GM13976 (cell line): Measurements from ENCODE around the gene RAB11FIP3.
"Not testable (repeated sequence)": the region's sequence is repeated elsewhere in the genome, so short reads cannot be mapped to it uniquely, and the experiment has no call there.

Experiments
- DNase-seq: peaks from one replicate; pipeline ENCODE4 v3.0.0; 2012; ENCODE audit warnings: low spot score
- in situ Hi-C: fragments of 300-500 bp; cut with MboI; formaldehyde crosslinking; loops from one replicate; pipeline ENCODE4 v1.12.0; 2022; ENCODE audit warnings: low sequenced_read_pairs, mixed read lengths, inconsistent platforms; ENCODE audit not compliant: unreplicated experiment
- TF ChIP-seq, protein P1 (sequence below): IDR thresholded peaks from 2 replicates; pipeline ENCODE4 v1.5.1; 2012; ENCODE audit warnings: borderline replicate concordance, mild to moderate bottlenecking; ENCODE audit not compliant: insufficient read depth; ENCODE audit errors: extremely low read depth, missing control alignments, control extremely low read depth

RAB11FIP3 gene

DNA sequence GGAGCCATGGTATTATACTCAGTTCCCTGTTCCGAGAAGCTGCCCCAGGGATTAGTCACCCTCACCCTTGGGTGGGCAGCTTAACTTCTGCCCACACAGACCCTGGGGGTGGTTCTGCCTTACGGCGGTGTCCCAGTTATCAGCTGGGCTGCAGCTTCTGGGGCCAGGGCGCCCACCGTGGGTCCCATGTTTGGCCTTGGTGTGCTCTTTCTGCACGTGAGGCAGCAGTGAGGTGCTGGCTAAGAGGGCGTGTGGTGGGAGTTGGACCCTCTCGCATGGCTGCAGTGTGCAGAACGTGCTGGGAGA, 46.7 kb downstream of the RAB11FIP3 start:
- DNase-seq = no peak
- TF ChIP-seq, protein P1, sequence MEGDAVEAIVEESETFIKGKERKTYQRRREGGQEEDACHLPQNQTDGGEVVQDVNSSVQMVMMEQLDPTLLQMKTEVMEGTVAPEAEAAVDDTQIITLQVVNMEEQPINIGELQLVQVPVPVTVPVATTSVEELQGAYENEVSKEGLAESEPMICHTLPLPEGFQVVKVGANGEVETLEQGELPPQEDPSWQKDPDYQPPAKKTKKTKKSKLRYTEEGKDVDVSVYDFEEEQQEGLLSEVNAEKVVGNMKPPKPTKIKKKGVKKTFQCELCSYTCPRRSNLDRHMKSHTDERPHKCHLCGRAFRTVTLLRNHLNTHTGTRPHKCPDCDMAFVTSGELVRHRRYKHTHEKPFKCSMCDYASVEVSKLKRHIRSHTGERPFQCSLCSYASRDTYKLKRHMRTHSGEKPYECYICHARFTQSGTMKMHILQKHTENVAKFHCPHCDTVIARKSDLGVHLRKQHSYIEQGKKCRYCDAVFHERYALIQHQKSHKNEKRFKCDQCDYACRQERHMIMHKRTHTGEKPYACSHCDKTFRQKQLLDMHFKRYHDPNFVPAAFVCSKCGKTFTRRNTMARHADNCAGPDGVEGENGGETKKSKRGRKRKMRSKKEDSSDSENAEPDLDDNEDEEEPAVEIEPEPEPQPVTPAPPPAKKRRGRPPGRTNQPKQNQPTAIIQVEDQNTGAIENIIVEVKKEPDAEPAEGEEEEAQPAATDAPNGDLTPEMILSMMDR = no peak
- in situ Hi-C loops = no loop called here

DNA sequence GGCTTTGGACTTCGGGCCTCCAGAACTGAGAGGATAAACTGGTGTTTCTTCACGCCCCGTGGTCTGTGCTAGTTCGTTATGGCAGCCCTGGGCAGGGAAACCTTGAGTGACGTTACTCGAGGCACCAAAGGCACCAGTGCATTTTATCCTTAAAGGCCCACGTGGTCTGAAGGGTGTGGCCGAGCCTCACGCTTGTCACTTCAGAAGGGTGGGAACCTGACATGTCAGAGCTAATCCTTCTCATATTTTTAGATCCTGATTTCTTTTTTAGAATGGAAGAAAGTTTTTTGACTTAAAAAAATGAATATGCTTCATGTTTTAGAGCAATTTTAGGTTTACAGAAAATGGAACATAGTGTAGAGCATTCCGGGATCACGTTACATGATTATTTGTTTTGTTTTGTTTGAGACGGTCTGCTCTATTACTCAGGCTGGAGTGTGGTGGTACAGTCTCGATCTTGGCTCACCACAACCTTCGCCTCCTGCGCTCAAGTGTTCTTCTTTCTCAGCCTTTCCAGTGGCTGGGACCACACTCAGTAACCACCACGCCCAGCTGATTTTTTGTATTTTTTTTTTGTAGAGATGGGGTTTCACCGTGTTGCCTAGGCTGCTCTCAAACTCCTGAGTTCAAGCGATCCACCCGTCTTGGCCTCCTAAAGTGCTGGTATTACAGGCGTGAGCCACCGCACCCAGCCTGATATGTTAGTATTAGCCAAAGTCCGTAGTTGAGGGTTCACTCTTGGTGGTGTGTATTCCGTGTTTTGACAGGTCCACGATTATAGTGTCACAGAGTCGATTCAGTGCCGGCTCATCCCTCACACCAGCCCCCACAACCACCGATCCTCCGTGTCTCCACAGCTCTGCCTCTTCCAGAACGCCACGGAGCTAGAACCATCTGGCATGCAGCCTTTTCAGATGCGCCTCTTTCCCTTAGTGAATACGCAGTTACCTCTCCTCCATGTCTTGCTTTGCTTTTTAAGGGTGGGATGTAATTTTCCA, 47.9 kb downstream of the RAB11FIP3 start:
- no peak for DNase-seq
- TF ChIP-seq, protein P1 = no peak
- in situ Hi-C loops = no loop called here

DNA sequence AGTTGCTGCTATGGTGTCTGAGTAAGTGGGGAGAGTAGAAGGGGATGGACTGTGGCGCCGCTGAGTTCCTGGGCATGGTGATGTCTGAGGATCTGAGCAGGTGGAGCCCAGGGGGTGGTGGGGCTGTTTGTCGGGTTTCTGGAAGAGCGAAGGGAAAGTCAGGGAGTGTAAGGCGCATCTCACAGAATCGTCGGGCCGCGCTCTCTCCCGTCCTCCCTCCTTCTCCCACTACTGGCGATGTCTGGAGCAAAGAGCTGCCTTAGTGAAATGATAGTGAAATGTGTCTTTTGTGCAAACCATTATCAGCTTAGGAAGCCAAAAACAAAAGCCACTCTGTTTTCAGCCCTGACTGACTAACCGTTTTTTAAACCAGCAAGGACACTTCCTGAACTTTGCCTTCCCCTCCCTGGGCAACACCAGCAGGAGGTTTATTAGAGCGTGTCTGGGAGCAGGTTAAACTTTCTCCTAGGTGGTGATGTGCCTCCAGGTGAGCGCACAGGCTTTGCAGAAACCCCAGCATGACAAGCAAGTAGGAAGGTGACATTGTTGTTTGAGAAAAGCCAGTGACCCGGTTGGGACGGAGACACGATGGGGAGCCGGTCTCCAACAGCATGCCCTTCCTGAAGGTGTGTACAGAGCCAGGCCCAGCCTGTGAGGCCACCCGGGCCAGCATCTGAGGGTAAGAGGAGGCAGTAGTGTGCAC, 49.1 kb downstream of the RAB11FIP3 start:
- DNase-seq = no peak
- in situ Hi-C loops = no loop called here
- TF ChIP-seq, protein P1 = no peak

DNA sequence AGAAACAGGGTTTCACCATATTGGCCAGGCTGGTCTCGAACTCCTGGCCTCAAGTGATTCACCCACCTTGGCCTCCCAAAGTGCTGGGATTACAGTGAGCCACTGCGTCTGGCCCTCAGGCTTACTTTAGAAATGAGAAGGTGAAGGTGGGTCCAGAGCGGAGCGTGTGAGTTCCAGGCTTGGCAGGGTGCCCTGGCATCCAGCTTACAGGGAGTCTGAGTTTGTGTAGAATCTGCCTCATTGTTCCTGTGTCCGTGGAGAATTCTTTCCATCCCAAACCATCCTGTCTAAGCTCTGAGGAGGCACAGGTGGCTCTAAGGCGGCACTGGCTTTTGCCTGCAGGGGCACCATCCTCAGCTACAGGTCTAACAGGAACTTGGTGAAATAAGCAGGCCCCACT, 50.6 kb downstream of the RAB11FIP3 start:
- DNase-seq = no peak
- in situ Hi-C loops = no loop called here
- TF ChIP-seq, protein P1 = no peak

DNA sequence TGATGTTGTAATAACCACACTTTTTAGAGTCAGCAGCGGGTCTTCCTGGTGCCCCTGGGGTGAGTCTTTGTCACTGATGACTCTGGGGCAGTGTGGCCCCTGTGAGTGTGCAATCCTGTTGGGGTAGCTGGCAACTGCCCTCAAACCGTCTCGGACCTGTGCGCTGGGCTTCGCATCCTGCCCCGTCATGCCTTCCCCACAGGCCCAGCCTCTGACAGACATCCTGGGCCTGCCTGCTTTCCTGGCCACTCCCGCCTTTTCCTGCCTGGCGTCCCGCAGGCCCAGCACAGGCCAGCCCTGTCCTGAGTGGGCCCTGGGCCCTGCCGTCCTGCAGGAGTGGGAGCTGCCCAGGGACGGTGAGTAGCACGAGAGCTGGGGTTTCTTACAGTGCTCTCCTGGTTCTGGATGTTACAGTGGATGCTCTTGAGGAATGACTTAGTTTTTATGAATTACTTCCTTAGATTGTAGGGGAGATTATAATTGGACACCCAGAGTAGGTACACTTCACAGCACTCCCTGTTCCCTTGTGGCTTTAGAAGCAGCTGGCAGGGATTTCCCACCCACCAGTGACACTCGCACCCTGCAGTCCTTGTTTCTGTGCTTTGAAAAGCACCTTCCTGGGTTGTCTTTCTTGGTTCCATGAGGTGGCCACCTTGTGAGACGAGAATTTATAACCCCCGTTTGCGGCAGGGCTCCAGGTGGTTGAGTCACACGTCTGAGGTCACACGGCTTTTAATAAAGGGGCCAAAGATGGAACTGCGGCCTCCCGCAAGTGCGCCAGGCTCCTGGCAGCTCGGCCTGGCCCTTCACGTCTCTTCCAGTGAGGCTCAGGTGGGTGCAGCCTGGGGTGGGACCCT, 52.1 kb downstream of the RAB11FIP3 start:
- in situ Hi-C loops = no loop called here
- TF ChIP-seq, protein P1 = no peak
- DNase-seq = no peak

DNA sequence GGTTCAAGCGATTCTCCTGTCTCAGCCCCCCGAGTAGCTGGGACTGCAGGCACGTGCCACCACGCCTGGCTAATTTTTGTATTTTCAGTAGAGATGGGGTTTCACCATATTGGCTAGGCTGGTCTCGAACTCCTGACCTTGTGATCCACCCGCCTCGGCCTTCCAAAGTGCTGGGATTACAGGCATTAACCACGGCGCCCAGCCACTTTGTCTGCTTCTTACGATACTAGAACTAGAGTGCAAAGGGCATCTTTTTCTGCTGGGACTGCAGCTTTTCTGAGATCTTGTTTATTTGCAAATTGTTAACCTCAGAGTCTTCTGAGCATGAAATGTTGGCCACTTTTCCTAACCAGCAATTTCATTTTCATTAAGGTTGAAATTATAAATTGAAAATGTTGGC, 52.8 kb downstream of the RAB11FIP3 start:
- DNase-seq, in situ Hi-C loops: not testable (repeated sequence)
